ENCODE measurements around the gene TAP1. TPM values are rescaled to one million over a fixed set of nuclear protein-coding genes. Genes with fewer than 3 reads are reported as not detected.

The TAP1 gene
- total RNA-seq, 2 experiments from 2014 or later, result 210 to 211 TPM

GRCh38 chr6:32843331-32843978 lies 10.0 kb downstream of the TAP1 start:
- DNase-seq, result no peak
- H3K36me3 Mint-ChIP-seq (ENCODE audit: low read depth), result peaks cover 92% of the 10 kb centered on the region
- intact Hi-C loops (cut with micrococcal nuclease), result no loop called here
- CTCF ChIA-PET, result interaction anchor here (3.3 to 10.1 kb wide), 4 partner anchors 15 to 142 kb away, joined by 16 to 400 read pairs (median 168); partner anchors contain the start of genes PSMB9 and TAP1
- peaks cover 60% of the 10 kb centered on the region for H3K4me1 Mint-ChIP-seq (ENCODE audit: low read depth)
- H3K27ac Mint-ChIP-seq, result peak overlapping the region; percentile 99
- ATAC-seq, result no peak
- H3K9me3 Mint-ChIP-seq, result no peaks in the 10 kb centered on the region
- H3K4me3 Mint-ChIP-seq, result peak overlapping the region; percentile 97
- H3K27me3 Mint-ChIP-seq, result no peaks in the 10 kb centered on the region
- no peak for TF ChIP-seq CTCF (IDR thresholded peaks at IDR 0.05)
- POLR2A ChIA-PET, result interaction anchor here (1.3 to 10.7 kb wide), 11 partner anchors 7 to 428 kb away, joined by 4 to 458 read pairs (median 13); partner anchors contain the start of genes BRD2, PSMB9, RPS18 and TAP1

- DNase-seq, result no peak
- no peak for ATAC-seq
- Mint-ChIP-seq H3K27me3 (no peaks in the 10 kb centered on the region), H3K27ac (peak overlapping the region; percentile 99), H3K9me3 (no peaks in the 10 kb centered on the region), H3K36me3 (ENCODE audit: low read depth) (peaks cover 85% of the 10 kb centered on the region), H3K4me3 (peak overlapping the region; percentile 97), H3K4me1 (ENCODE audit: low read depth) (peaks cover 53% of the 10 kb centered on the region)
- intact Hi-C loops (cut with micrococcal nuclease), result no loop called here
- TF ChIP-seq CTCF (IDR thresholded peaks at IDR 0.05), result no peak
- ChIA-PET POLR2A (interaction anchor here (0.9 to 10.7 kb wide), 6 partner anchors 8 to 129 kb away, joined by 3 to 458 read pairs (median 56); partner anchors contain the start of genes BRD2, PSMB9 and TAP1), CTCF (interaction anchor here (1.2 to 10.1 kb wide), 3 partner anchors 16 to 110 kb away, joined by 3 to 400 read pairs (median 291); partner anchors contain the start of genes HLA-DMA, PSMB9 and TAP1)
These were observed 10.8 kb downstream of the TAP1 start for GRCh38 chr6:32842690-32843089.

GRCh38 chr6:32842021-32842650 lies 11.4 kb downstream of the TAP1 start:
- peaks cover 47% of the 10 kb centered on the region for H3K4me1 Mint-ChIP-seq (ENCODE audit: low read depth)
- no peak for DNase-seq
- no peaks in the 10 kb centered on the region for H3K27me3 Mint-ChIP-seq
- ChIA-PET POLR2A (interaction anchor here (0.7 to 10.7 kb wide), 7 partner anchors 8 to 141 kb away, joined by 3 to 458 read pairs (median 30); partner anchors contain the start of genes BRD2, PSMB9 and TAP1), CTCF (interaction anchor here (1.2 to 10.1 kb wide), 5 partner anchors 8 to 142 kb away, joined by 3 to 400 read pairs (median 44); partner anchors contain the start of genes HLA-DMA, PSMB9 and TAP1)
- no peak for TF ChIP-seq CTCF (IDR thresholded peaks at IDR 0.05)
- peaks cover 85% of the 10 kb centered on the region for H3K36me3 Mint-ChIP-seq (ENCODE audit: low read depth)
- intact Hi-C loops (cut with micrococcal nuclease), result no loop called here
- no peak for ATAC-seq
- H3K27ac Mint-ChIP-seq, result peak overlapping the region; percentile 99
- H3K9me3 Mint-ChIP-seq, result no peaks in the 10 kb centered on the region
- peak overlapping the region; percentile 97 for H3K4me3 Mint-ChIP-seq

- H3K27me3 Mint-ChIP-seq, result no peaks in the 10 kb centered on the region
- H3K4me3 Mint-ChIP-seq, result peak overlapping the region; percentile 97
- DNase-seq, result peak; percentile 77
- peaks cover 86% of the 10 kb centered on the region for H3K36me3 Mint-ChIP-seq (ENCODE audit: low read depth)
- H3K27ac Mint-ChIP-seq, result peak overlapping the region; percentile 99
- intact Hi-C loops (cut with micrococcal nuclease), result no loop called here
- peak; percentile 3 for ATAC-seq
- ChIA-PET CTCF (interaction anchor here (0.6 to 10.1 kb wide), 6 partner anchors 10 to 1082 kb away, joined by 3 to 400 read pairs (median 48); partner anchors contain the start of genes HLA-DMA, PSMB9 and TAP1), POLR2A (interaction anchor here (1.2 to 10.7 kb wide), 6 partner anchors 10 to 131 kb away, joined by 3 to 458 read pairs (median 80); partner anchors contain the start of genes BRD2, PSMB9 and TAP1)
- no peaks in the 10 kb centered on the region for H3K9me3 Mint-ChIP-seq
- H3K4me1 Mint-ChIP-seq (ENCODE audit: low read depth), result peaks cover 53% of the 10 kb centered on the region
- TF ChIP-seq CTCF (IDR thresholded peaks at IDR 0.05), result no peak
These were observed 12.8 kb downstream of the TAP1 start for GRCh38 chr6:32840604-32841246.

Data from activated CD8-positive, alpha-beta T cell treated with anti-CD3 and anti-CD28 coated beads for 36 hours (primary cell).